Smooth muscle cell (in vitro differentiated cells): ENCODE results near the gene SPACA6. TPM values are rescaled to one million over a fixed set of nuclear protein-coding genes. Genes with fewer than 3 reads are reported as not detected.
"Not testable (repeated sequence)": the region's sequence is repeated elsewhere in the genome, so short reads cannot be mapped to it uniquely, and the experiment has no call there.

Source experiments
- DNase-seq: peaks from one replicate; lab custom pipeline; 2025; ENCODE audit not compliant: unreplicated experiment; lab: John Stamatoyannopoulos, UW
- H2AFZ ChIP-seq: fragments of 200-600 bp; sonication (generic); 2 replicates; pipeline ENCODE4 v1.6.0; 2016; ENCODE audit warnings: antibody characterized with exemption, low read depth, mild to moderate bottlenecking
- H3F3A ChIP-seq: fragments of 200-600 bp; sonication (generic); 2 replicates; pipeline ENCODE4 v1.6.0; 2017; ENCODE audit warnings: antibody characterized with exemption, low read depth
- H3K27ac ChIP-seq: fragments of 200-600 bp; sonication (generic); 2 replicates; pipeline ENCODE4 v1.5.1; 2016; ENCODE audit warnings: low read depth, mild to moderate bottlenecking
- H3K27me3 ChIP-seq: fragments of 200-600 bp; sonication (generic); 2 replicates; pipeline ENCODE4 v1.6.1; 2016; ENCODE audit warnings: low read depth, mild to moderate bottlenecking
- H3K36me3 ChIP-seq: fragments of 200-600 bp; sonication (generic); 2 replicates; pipeline ENCODE4 v1.5.1; 2016; ENCODE audit warnings: low read depth
- H3K4me1 ChIP-seq: fragments of 200-600 bp; sonication (generic); 2 replicates; pipeline ENCODE4 v1.5.1; 2016; ENCODE audit warnings: low read depth
- H3K4me2 ChIP-seq: fragments of 200-600 bp; sonication (generic); 2 replicates; pipeline ENCODE4 v1.6.0; 2016; ENCODE audit warnings: mild to moderate bottlenecking
- H3K4me3 ChIP-seq: fragments of 200-600 bp; sonication (generic); 2 replicates; pipeline ENCODE4 v1.5.1; 2016; ENCODE audit warnings: mild to moderate bottlenecking
- H3K79me2 ChIP-seq: fragments of 200-600 bp; sonication (generic); 2 replicates; pipeline ENCODE4 v1.6.0; 2016; ENCODE audit warnings: low read depth, mild to moderate bottlenecking
- H3K9ac ChIP-seq: fragments of 200-600 bp; sonication (generic); 2 replicates; pipeline ENCODE4 v1.6.0; 2016; ENCODE audit warnings: low read depth
- H3K9me3 ChIP-seq: fragments of 200-600 bp; sonication (generic); replicated peaks from 2 replicates; pipeline ENCODE4 v1.5.1; 2016; ENCODE audit warnings: low read depth
- H4K20me1 ChIP-seq: fragments of 200-600 bp; sonication (generic); 2 replicates; pipeline ENCODE4 v1.6.0; 2016; ENCODE audit warnings: low read depth
- CTCF ChIP-seq: fragments of 200-600 bp; sonication (generic); IDR thresholded peaks from 2 replicates; pipeline ENCODE4 v1.5.1; 2017; ENCODE audit warnings: borderline replicate concordance, mild to moderate bottlenecking, antibody characterized with exemption; ENCODE audit not compliant: insufficient read depth, poor library complexity, severe bottlenecking
- WGBS: methylation state at CpG from one replicate; pipeline ENCODE4 v1.1.7; 2016; ENCODE audit warnings: low lambda C conversion rate; 5-methylcytosine and 5-hydroxymethylcytosine counted together
- polyA plus RNA-seq: library from polyadenylated mRNA; unstranded; fragments of >200 nt; fragmentation: Nextera tagmentation; extraction: Ambion mirVana; gene quantifications from 2 replicates; pipeline ENCODE4 v1.2.1, GENCODE V29; 2016
- total RNA-seq: library from RNA; depleted of rRNA; stranded (reverse); fragments of >200 nt; gene quantifications from 2 replicates; pipeline ENCODE4 v1.2.3, GENCODE V29; 2014

Gene SPACA6
- total and polyA plus RNA-seq, 2 experiments from 2014 or later, result 3.0 to 4.1 TPM

- Histone ChIP-seq H3K27ac (no peak overlapping the region), H3K9me3 (no peaks in the 10 kb centered on the region), H3K79me2 (no peaks in the 10 kb centered on the region), H4K20me1 (no peaks in the 10 kb centered on the region), H2AFZ (no peak overlapping the region), H3K9ac (no peak overlapping the region), H3K4me1 (no peaks in the 10 kb centered on the region), H3F3A (no peaks in the 10 kb centered on the region), H3K4me2 (no peak overlapping the region), H3K4me3 (no peak overlapping the region), H3K36me3 (no peaks in the 10 kb centered on the region), H3K27me3 (peaks cover 4% of the 10 kb centered on the region)
- no peak for TF ChIP-seq CTCF
- WGBS, result 73% methylated on average over 3 of the region's 3 CpGs
- DNase-seq, result no peak
These were observed 24.9 kb upstream of the SPACA6 start for GRCh38 chr19:51668216-51668615.

- H3K36me3 ChIP-seq, H3K9ac ChIP-seq, H3K4me2 ChIP-seq, H3K9me3 ChIP-seq, DNase-seq, H4K20me1 ChIP-seq, H3K4me1 ChIP-seq, H2AFZ ChIP-seq, H3K27ac ChIP-seq, H3F3A ChIP-seq, H3K27me3 ChIP-seq, H3K4me3 ChIP-seq, H3K79me2 ChIP-seq: not testable (repeated sequence)
- peak; percentile 23 for TF ChIP-seq CTCF
- WGBS, result 57% methylated on average over 7 of the region's 7 CpGs
These were observed 17.1 kb upstream of the SPACA6 start for GRCh38 chr19:51675911-51676565.

GRCh38 chr19:51676566-51677083 lies 16.5 kb upstream of the SPACA6 start:
- H3K79me2 ChIP-seq, result no peaks in the 10 kb centered on the region
- H3K27ac ChIP-seq, result no peak overlapping the region
- no peaks in the 10 kb centered on the region for H3K36me3 ChIP-seq
- H3K4me1 ChIP-seq, result no peaks in the 10 kb centered on the region
- no peak overlapping the region for H3K4me2 ChIP-seq
- H2AFZ ChIP-seq, result no peak overlapping the region
- no peak for DNase-seq
- H3K9ac ChIP-seq, result no peak overlapping the region
- 72% methylated on average over 11 of the region's 11 CpGs for WGBS
- H3K9me3 ChIP-seq, result no peaks in the 10 kb centered on the region
- H3F3A ChIP-seq, result no peaks in the 10 kb centered on the region
- no peaks in the 10 kb centered on the region for H3K27me3 ChIP-seq
- TF ChIP-seq CTCF, result no peak
- H4K20me1 ChIP-seq, result no peaks in the 10 kb centered on the region
- H3K4me3 ChIP-seq, result no peak overlapping the region

DNA sequence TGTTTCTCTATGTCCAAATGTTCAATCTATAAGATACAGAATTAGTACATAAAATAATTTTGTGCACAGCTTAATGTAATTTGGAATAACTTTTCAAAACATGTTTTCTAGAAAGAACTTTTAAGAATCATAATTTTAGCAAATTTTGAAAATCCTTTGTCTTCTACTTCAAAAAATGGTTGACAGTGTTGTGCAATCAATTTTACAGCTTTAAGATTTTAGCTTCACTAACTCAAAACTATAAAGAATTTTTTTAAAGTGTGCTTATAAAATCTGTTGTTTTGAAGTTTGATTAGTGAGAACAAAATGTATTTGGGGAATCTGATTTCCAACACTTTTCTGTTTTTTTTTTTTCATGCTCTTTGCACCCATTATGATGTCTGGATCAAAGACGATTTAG lies 12.7 kb upstream of the SPACA6 start:
- no peak overlapping the region for H3K9ac ChIP-seq
- TF ChIP-seq CTCF, result no peak
- H3K79me2 ChIP-seq, result no peaks in the 10 kb centered on the region
- no peak overlapping the region for H3K27ac ChIP-seq
- no peak overlapping the region for H3K4me2 ChIP-seq
- H3F3A ChIP-seq, result no peaks in the 10 kb centered on the region
- WGBS, result 90% methylated on average over 1 of the region's 1 CpG
- H3K4me1 ChIP-seq, result no peaks in the 10 kb centered on the region
- no peaks in the 10 kb centered on the region for H3K36me3 ChIP-seq
- no peak overlapping the region for H2AFZ ChIP-seq
- no peak overlapping the region for H3K4me3 ChIP-seq
- H3K9me3 ChIP-seq, result no peaks in the 10 kb centered on the region
- H4K20me1 ChIP-seq, result no peaks in the 10 kb centered on the region
- no peak for DNase-seq
- H3K27me3 ChIP-seq, result no peaks in the 10 kb centered on the region
